Activated CD4-positive, CD25-positive, alpha-beta regulatory T cell (primary cell): ENCODE measurements around the gene NPDC1.

Experiments
- DNase-seq, 4 experiments: peaks; one replicate each; lab custom pipeline; 2025; lab: John Stamatoyannopoulos, UW

NPDC1 gene

GRCh38 chr9:137046088-137046787, at the start of gene NPDC1:
Gene NPDC1 (minus strand): TSS chr9:137046177. CDS start chr9:137045989, 188 bp downstream.
- DNase-seq: peak; percentile 48 to 71 (median 63)

- DNase-seq: no peak
Observed at GRCh38 chr9:137089232-137089947, 43.4 kb upstream of the NPDC1 start.

DNA sequence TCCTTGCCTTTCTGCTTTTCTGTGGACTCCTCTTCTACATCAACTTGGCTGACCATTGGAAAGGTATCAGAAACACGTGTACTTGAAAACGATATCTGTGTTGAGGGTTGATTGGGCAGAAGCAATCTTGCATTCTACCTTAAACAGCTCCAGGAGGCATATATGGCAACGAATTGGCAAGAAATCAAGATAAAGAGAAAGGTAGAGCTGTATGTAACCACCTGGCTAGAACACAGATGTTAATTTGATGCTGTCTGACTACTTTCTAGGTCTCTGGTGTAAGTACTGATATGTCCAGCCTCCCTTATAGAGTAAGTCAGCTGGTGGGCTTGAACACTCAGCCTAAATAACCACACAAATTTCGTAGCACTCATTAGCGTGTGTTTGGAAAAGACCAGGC, 42.1 kb upstream of the NPDC1 start:
- no peak for DNase-seq

DNA sequence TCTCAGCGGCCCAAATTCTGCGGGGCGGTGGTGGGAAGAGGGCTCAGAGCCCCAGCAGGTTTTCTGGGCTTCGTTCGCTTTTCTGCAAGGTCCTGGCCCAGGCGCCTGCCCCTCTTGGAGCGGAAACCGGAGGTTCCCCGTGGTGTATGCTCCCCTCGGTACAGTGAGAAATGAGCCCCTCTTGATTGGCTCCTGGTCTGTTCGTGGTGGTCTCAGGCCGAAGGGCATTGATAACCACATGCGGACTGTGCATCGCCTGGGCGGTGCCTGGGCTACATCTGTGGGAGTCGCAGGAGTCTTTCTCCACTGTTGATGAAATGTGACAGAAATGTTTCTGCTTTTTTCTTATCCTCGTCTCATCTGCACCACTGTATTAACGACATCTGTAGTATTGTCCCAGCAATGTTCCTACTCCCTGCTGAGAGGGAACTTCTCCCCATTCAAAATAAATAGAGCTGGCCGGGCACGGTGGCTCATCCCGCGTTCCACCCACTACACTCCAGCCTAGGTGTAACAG, 41.5 kb upstream of the NPDC1 start:
- no peak for DNase-seq

GRCh38 chr9:137086531-137087408, 40.8 kb upstream of the NPDC1 start, which contains the start of gene MAN1B1:
Gene MAN1B1 (plus strand): TSS chr9:137086985. CDS start chr9:137087000, 15 bp downstream.
- DNase-seq: peak; percentile 95 to 99 (median 97)

- peak in 1 of 4 experiments; percentile 47 for DNase-seq
Observed at GRCh38 chr9:137085920-137086530, 40.0 kb upstream of the NPDC1 start.

DNA sequence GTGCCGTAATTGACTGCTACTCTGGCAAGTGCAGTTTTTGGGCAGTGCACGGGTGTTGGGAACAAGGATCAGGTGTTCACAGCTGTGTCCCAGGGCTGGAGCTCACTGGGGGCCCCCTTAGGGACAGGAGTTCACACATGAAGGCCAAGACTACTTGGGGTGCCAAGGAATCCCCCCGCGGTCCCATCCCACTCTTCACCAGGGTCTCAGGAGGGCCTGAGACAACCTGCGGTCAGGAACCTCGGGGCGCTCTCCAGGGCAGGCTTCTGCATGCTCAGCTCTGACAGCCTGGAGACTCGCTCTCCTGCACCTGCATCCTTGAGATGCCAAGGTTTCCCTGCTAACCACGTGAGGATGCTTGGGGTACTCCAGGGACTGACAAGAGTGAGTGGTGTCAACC, 38.5 kb upstream of the NPDC1 start:
- no peak for DNase-seq

DNA sequence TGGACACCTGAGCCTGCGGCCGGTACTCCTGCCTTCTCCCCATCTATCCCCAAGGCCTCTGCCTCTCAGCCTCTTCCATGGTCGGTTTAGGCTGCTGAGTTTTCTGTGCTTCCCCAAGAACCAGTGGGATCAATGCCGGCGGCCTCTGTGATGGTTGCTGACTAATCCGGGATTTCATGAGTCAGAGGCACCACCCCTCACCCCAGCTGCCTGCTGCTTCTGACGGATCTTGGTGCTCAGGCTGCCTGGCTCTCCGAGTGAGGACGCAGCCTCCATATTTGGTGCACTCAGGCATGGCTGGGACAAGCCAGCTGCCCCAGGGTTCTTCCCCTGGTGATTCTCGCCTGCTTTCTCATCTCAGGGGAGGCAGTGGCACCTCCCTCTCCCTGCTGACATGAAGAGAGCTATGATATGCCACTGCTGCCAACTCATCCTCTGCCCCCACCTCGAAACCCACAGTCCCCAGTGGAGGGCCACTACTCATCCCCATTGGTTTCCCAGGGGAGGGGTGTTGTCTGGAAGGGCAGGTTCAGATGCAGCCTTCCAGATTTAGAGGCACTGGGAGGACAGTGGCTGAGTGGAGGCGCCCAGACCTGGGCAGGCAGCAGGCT, 37.5 kb upstream of the NPDC1 start:
- no peak for DNase-seq

DNA sequence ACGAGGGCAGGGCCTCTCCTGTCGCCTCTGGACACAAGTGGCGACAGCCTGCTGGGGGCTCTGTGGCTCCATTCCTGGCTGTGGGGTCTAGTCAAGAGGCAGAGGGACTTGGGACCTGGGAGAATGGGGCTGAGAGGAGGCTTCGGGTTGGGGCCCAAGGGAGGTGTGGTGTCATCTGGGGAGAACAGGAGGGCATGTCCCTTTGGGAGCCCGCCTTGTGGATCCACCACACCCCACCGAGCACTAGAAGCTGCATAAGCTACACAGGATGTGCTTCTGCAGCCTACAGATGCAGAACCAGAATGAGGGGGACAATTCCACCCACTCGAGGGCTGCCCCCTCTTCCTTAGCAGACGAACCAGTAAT, 36.9 kb upstream of the NPDC1 start:
- DNase-seq: no peak

GRCh38 chr9:137082222-137082924, 36.4 kb upstream of the NPDC1 start:
- no peak for DNase-seq

GRCh38 chr9:137080260-137081122, 34.5 kb upstream of the NPDC1 start:
- no peak for DNase-seq

DNA sequence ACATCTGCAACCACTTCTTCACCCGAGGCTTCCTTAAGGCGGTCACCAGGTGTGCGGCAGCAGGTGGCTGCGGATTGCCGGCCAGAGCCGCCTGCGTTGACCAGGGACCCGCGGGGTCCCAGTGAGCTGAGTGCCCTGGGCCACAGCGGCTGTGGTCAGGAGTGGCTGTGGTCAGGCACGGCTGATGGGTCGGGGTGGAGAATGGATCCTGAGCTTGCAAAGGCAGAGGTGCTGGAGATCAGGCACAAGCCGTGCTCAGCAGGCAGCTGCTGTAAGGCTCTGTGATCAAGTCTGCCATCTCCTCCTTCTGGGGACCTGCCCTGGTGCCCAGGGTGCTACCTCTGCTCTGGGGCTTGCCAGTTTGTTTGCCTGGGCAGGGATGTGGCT, 33.4 kb upstream of the NPDC1 start:
- no peak for DNase-seq

- DNase-seq: no peak
Observed at GRCh38 chr9:137078701-137079400, 32.9 kb upstream of the NPDC1 start.

- peak in 1 of 4 experiments; percentile 31 for DNase-seq
Observed at GRCh38 chr9:137077758-137078693, 32.0 kb upstream of the NPDC1 start.

DNA sequence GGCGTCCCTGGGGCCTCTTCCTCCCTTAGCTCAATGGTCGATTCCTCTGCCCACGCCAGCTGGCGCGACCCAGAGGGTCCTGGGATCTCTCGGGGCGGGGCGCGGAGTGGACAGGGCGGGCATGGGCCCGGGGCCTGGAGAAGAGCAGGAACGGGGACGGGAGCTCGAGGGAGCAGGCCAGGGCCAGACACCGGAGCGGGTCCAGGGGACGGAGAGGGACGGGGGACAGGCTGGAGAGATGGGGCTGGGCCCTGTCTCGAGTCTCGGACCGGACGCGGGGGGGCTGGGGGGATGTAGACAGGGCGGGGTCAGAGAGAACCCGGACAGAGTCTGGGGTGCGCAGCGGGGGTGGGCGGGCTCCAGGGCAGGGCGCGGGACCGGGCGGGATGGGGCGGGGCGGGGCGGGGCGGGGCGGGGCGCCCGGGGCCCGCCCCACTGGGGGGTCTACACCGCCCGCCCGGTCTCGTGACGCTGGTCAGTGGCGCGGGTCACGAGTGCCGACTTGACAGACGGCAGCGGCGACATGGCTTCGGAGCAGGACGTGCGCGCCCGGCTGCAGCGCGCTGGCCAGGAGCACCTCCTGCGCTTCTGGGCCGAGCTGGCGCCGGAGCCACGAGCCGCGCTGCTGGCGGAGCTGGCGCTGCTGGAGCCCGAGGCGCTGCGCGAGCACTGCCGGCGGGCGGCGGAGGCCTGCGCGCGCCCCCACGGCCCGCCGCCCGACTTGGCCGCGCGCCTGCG, 31.2 kb upstream of the NPDC1 start, which contains the start of gene UAP1L1:
Gene UAP1L1, plus strand, starts transcription at position 508 of the 738 bp plus-strand sequence. Its CDS starts 16 bp downstream, at position 524.
- DNase-seq: no peak

DNA sequence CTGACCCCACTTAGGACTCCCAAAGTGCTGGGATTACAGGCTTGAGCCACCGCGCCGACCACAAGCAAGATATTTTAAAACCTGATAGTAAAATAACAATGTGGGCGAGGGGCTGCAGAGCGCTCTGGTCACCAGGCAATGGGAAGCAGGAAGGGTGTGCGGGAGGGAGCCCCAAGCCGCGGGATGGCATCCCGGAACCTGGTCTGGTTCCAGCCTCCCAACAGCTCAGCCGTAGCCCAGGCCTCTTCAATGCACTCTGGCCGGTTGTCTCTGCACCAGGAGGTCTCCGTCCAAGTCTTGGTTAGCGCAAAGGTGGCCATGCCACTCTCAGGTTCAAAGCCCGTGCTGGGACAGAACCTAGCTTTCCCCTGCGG, 30.6 kb upstream of the NPDC1 start:
- DNase-seq: no peak

DNA sequence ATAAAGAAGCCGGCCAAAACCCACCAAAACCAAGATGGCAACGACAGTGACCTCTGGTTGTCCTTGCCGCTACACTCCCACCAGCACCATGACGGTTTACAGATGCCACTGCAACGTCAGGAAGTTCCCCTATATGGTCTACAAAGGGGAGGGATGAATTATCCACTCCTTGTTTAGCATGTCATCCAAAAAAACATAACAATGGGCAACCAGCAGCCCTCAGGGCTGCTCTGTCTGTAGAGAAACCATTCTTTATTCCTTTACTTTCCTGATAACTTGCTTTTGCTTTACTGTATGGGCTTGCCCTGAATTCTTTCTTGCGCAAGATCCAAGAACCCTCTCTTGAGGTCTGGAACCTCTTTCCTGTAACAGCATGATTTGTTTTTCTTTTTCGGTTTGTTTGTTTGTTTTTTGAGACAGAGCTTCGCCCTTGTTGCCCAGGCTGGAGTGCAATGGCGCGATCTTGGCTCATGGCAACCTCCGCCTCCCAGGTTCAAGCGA, 29.3 kb upstream of the NPDC1 start:
- no peak for DNase-seq
